Transverse colon (tissue), 4 donors: ENCODE results near the gene NCKAP5. TPM values are rescaled to one million over a fixed set of nuclear protein-coding genes. Genes with fewer than 3 reads are reported as not detected.

Source experiments
- DNase-seq: peaks from one replicate; pipeline ENCODE4 v3.0.0-alpha.2; 2019
- H3K27ac ChIP-seq, 4 donors: fragments of 200-600 bp; sonication (generic); 2 replicates each; pipeline ENCODE4 v1.5.1; 2016 to 2018; ENCODE audit warnings: inconsistent platforms in 4 of 4
- H3K27me3 ChIP-seq: fragments of 200-600 bp; sonication (generic); 2 replicates; pipeline ENCODE4 v1.5.1; 2017; ENCODE audit warnings: inconsistent platforms
- H3K36me3 ChIP-seq, 4 donors: fragments of 200-600 bp; sonication (generic); 2 replicates each; pipeline ENCODE4 v1.5.1; 2017 to 2019; ENCODE audit warnings: inconsistent platforms in 4 of 4
- H3K4me1 ChIP-seq, 4 donors: fragments of 200-600 bp; sonication (generic); 2 replicates each; pipeline ENCODE4 v1.5.1; 2017 to 2020; ENCODE audit warnings: inconsistent platforms in 4 of 4
- H3K4me3 ChIP-seq, 4 donors: fragments of 200-600 bp; sonication (generic); 1 replicate in 1 of 4; 2 replicates in 3 of 4; pipeline versions ENCODE4 v1.5.1 to v1.6.1; 2017 to 2019; ENCODE audit warnings: inconsistent platforms in 4 of 4
- H3K9me3 ChIP-seq, 2 donors: fragments of 200-600 bp; sonication (generic); 2 replicates each; pipeline ENCODE4 v1.5.1; 2017 to 2019; ENCODE audit warnings: inconsistent platforms in 2 of 2
- CTCF ChIP-seq, 5 experiments: fragments of 200-600 bp in 3 of 5; fragments of 450-650 bp in 2 of 5; sonication (generic) in 3 of 5; IDR thresholded peaks; 1 replicate in 2 of 5; 2 replicates in 3 of 5; pipeline ENCODE4 v1.5.1; 2016 to 2017; ENCODE audit warnings: antibody characterized with exemption in 5 of 5, inconsistent platforms in 3 of 5, mild to moderate bottlenecking in 2 of 5, moderate library complexity in 1 of 5
- EP300 ChIP-seq: sonication (generic); formaldehyde crosslinking; IDR thresholded peaks from one replicate; pipeline ENCODE4 v1.6.1; 2017; ENCODE audit warnings: antibody characterized with exemption, low read depth
- POLR2A ChIP-seq: fragments of 450-650 bp; IDR thresholded peaks from one replicate; pipeline ENCODE4 v1.6.1; 2016; ENCODE audit warnings: antibody characterized with exemption, mild to moderate bottlenecking, moderate library complexity
- POLR2AphosphoS5 ChIP-seq, 3 donors: sonication (generic); formaldehyde crosslinking; IDR thresholded peaks; one replicate each; pipeline ENCODE4 v1.6.1; 2016; ENCODE audit warnings: antibody characterized with exemption in 3 of 3
- WGBS, 2 donors: methylation state at CpG; one replicate each; pipeline ENCODE4 v1.1.5; 2018; ENCODE audit warnings: low coverage in 1 of 2; 5-methylcytosine and 5-hydroxymethylcytosine counted together
- in situ Hi-C, 4 donors: fragments of 200-750 bp; cut with MboI; loops; one replicate each; pipeline versions ENCODE4 v1.15.0 to v1.15.1; 2017; ENCODE audit warnings: low sequenced_read_pairs in 3 of 4, low pct_ligation_motif_present in 1 of 4, low pct_unique_long_range_greater_than_20kb in 1 of 4
- intact Hi-C: fragments of 100-400 bp; cut with DNase I; formaldehyde crosslinking; loops from one replicate; pipeline ENCODE4 v1.15.1; 2023; ENCODE audit warnings: low total_unique reads
- total RNA-seq, 4 donors: library from RNA; depleted of rRNA; stranded (reverse); fragments of >200 nt; gene quantifications; one replicate each; pipeline ENCODE4 v1.1.0, GENCODE V29; 2016

Gene NCKAP5
- total RNA-seq, 4 donors from 2014 or later = 1.1 to 10.9 (median 5.0) TPM

- 78 to 90% methylated on average over 3 of the region's 3 CpGs for WGBS, 2 donors
- intact Hi-C loops (no loop called here), in situ Hi-C loops (no loop called here)
Measured at GRCh38 chr2:133092571-133092970, 475.7 kb downstream of the NCKAP5 start.

GRCh38 chr2:133090358-133090757 is 477.9 kb downstream of the NCKAP5 start:
- Histone ChIP-seq H3K9me3 (no peaks in the 10 kb centered on the region), H3K4me3 (no peak overlapping the region), H3K36me3 (no peaks in the 10 kb centered on the region), H3K27me3 (no peaks in the 10 kb centered on the region), H3K27ac (no peak overlapping the region), H3K4me1 (no peaks in the 10 kb centered on the region)
- in situ Hi-C loops (no loop called here), intact Hi-C loops (no loop called here)
- 70 to 80% methylated on average over 2 of the region's 2 CpGs for WGBS, 2 donors
- DNase-seq = no peak
- TF ChIP-seq CTCF (IDR thresholded peaks at IDR 0.05) = no peak
- no peak for TF ChIP-seq POLR2AphosphoS5 (IDR thresholded peaks at IDR 0.05)
- no peak for TF ChIP-seq POLR2A
- no peak for TF ChIP-seq EP300

More at GRCh38 chr2:133092571-133092970, 475.7 kb downstream of the NCKAP5 start:
- no peak for DNase-seq
- TF ChIP-seq POLR2AphosphoS5 (IDR thresholded peaks at IDR 0.05) (no peak), EP300 (no peak), POLR2A (no peak), CTCF (IDR thresholded peaks at IDR 0.05) (no peak)
- Histone ChIP-seq H3K4me3 (no peak overlapping the region), H3K9me3 (no peaks in the 10 kb centered on the region), H3K27me3 (no peaks in the 10 kb centered on the region), H3K4me1 (no peaks in the 10 kb centered on the region), H3K27ac (no peak overlapping the region), H3K36me3 (no peaks in the 10 kb centered on the region)

GRCh38 chr2:133086176-133086575 is 482.1 kb downstream of the NCKAP5 start:
- TF ChIP-seq POLR2AphosphoS5 (IDR thresholded peaks at IDR 0.05) = no peak
- no peak for TF ChIP-seq POLR2A
- no peak for TF ChIP-seq EP300
- no peak for TF ChIP-seq CTCF (IDR thresholded peaks at IDR 0.05)
- intact Hi-C loops (no loop called here), in situ Hi-C loops (no loop called here)

GRCh38 chr2:133085646-133086045 is 482.6 kb downstream of the NCKAP5 start:
- WGBS, 2 donors = 94 to 100% methylated on average over 2 of the region's 2 CpGs
- intact Hi-C loops = no loop called here
- Histone ChIP-seq H3K27ac (no peak overlapping the region), H3K27me3 (no peaks in the 10 kb centered on the region), H3K4me1 (no peaks in the 10 kb centered on the region), H3K4me3 (no peak overlapping the region), H3K9me3 (no peaks in the 10 kb centered on the region), H3K36me3 (no peaks in the 10 kb centered on the region)
- in situ Hi-C loops = no loop called here
- TF ChIP-seq POLR2A = no peak
- no peak for TF ChIP-seq EP300
- TF ChIP-seq CTCF (IDR thresholded peaks at IDR 0.05) = no peak
- TF ChIP-seq POLR2AphosphoS5 (IDR thresholded peaks at IDR 0.05) = no peak
- DNase-seq = no peak

More at GRCh38 chr2:133086176-133086575, 482.1 kb downstream of the NCKAP5 start:
- Histone ChIP-seq H3K4me3 (no peak overlapping the region), H3K9me3 (no peaks in the 10 kb centered on the region), H3K4me1 (no peaks in the 10 kb centered on the region), H3K36me3 (no peaks in the 10 kb centered on the region), H3K27ac (no peak overlapping the region), H3K27me3 (no peaks in the 10 kb centered on the region)
- 88 to 92% methylated on average over 6 of the region's 6 CpGs for WGBS, 2 donors
- no peak for DNase-seq
